GM21528 (cell line): ENCODE results near the gene SLC35E4.
"Not testable (repeated sequence)": the region's sequence is repeated elsewhere in the genome, so short reads cannot be mapped to it uniquely, and the experiment has no call there.

ENCODE experiments used
- ATAC-seq: cut with Tn5 transposase; IDR thresholded peaks from one replicate; pipeline ENCODE4 v1.9.1; 2021; ENCODE audit warnings: mild to moderate bottlenecking, moderate library complexity; ENCODE audit not compliant: unreplicated experiment, low FRiP score

Gene SLC35E4

GRCh38 chr22:30635273-30636225 is at the start of gene SLC35E4:
Gene SLC35E4, plus strand, starts transcription at chr22:30635781. Its CDS starts 670 bp downstream, at chr22:30636451.
- peak; percentile 77 for ATAC-seq

GRCh38 chr22:30586414-30586813 is 49.2 kb upstream of the SLC35E4 start:
- no peak for ATAC-seq

- no peak for ATAC-seq
Measured at GRCh38 chr22:30591191-30591587, 44.4 kb upstream of the SLC35E4 start.

- ATAC-seq = peak; percentile 90
Measured at GRCh38 chr22:30591588-30592359, 43.8 kb upstream of the SLC35E4 start, which contains the start of gene PES1. Gene PES1, minus strand, starts transcription at chr22:30591910. Its CDS starts 77 bp downstream, at chr22:30591833.

- ATAC-seq = not testable (repeated sequence)
Measured at GRCh38 chr22:30592360-30592713, 43.2 kb upstream of the SLC35E4 start.

GRCh38 chr22:30596199-30596598 is 39.4 kb upstream of the SLC35E4 start:
- no peak for ATAC-seq

- no peak for ATAC-seq
Measured at GRCh38 chr22:30596886-30597285, 38.7 kb upstream of the SLC35E4 start.

- ATAC-seq = no peak
Measured at GRCh38 chr22:30598986-30599385, 36.6 kb upstream of the SLC35E4 start.

GRCh38 chr22:30600921-30601320 is 34.7 kb upstream of the SLC35E4 start:
- ATAC-seq = no peak

- no peak for ATAC-seq
Measured at GRCh38 chr22:30601464-30601863, 34.1 kb upstream of the SLC35E4 start.

- no peak for ATAC-seq
Measured at GRCh38 chr22:30602049-30602448, 33.5 kb upstream of the SLC35E4 start.

GRCh38 chr22:30603801-30604200 is 31.8 kb upstream of the SLC35E4 start:
- ATAC-seq = no peak

GRCh38 chr22:30604723-30605122 is 30.9 kb upstream of the SLC35E4 start:
- ATAC-seq = no peak

GRCh38 chr22:30605449-30606110 is 30.0 kb upstream of the SLC35E4 start:
- ATAC-seq = no peak

- no peak for ATAC-seq
Measured at GRCh38 chr22:30606455-30607299, 28.9 kb upstream of the SLC35E4 start, which contains the start of gene TCN2. Gene TCN2, plus strand, starts transcription at chr22:30607174. Its CDS starts 158 bp downstream, at chr22:30607332.

- no peak for ATAC-seq
Measured at GRCh38 chr22:30607300-30607930, 28.2 kb upstream of the SLC35E4 start.

GRCh38 chr22:30607939-30608338 is 27.6 kb upstream of the SLC35E4 start:
- ATAC-seq = no peak

GRCh38 chr22:30609260-30610185 is 26.1 kb upstream of the SLC35E4 start:
- no peak for ATAC-seq
